Epithelial cell of umbilical artery (primary cell): ENCODE results near the gene CLRN2. TPM values are rescaled to one million over a fixed set of nuclear protein-coding genes. Genes with fewer than 3 reads are reported as not detected.

Source experiments
- total RNA-seq: library from RNA; depleted of rRNA; stranded (reverse); fragments of >200 nt; gene quantifications from 2 replicates; pipeline ENCODE4 v1.2.3, GENCODE V29; 2014

The CLRN2 gene
- total RNA-seq, result not detected in 2 replicates

GRCh38 chr4:17514865-17515264, at the start of gene CLRN2:
TSS of gene CLRN2 (plus strand) at chr4:17515165. CDS start at chr4:17515267, 102 bp downstream.

DNA sequence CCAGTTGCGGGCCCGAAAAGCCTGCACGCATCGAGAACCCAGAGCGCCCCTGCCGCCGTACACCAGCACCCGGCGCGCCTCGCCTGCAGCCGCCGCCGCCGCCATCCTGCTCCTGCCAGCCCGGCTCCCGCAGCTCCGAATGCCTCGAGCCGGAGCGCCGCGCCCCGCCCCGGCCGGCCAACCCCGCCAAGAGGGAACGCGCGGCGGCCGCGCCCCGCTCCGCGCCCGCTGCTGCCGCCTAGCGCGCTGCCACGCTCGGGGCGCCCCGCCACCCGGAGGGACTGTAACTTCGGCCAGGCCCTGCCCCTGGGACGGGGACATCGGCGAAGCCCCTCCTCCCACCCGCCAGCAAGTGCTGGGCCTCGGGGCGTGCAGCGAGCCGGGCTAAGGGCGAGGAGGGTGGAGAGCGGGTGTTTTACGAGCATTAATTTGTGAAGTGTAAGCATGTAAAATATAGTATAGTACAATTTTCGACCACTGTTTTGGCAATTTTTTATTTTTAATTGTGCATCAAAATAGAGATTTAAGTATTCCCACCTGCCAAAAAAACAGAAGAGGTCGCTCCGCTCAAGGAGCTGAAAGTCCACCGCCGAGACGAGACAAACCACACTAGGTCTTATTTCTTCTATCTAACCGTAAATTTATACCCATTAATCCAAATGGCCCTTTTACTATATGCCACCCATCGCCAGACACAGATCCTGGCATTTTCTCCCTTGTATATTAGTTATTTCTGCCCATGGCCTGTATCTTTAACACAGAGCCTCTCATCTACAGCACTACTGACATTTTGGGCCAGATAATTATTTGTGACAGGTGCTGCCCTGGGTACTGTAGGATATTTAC, 2.8 kb upstream of the CLRN2 start, which contains the start of gene QDPR:
Gene QDPR (minus strand): TSS at position 141 of the 846 bp plus-strand sequence. CDS start 36 bp downstream, at position 105.

Other genes starting within 250 kb of the CLRN2 start
- gene QDPR, start 3.1 kb upstream of the CLRN2 start, total RNA-seq, result 16.6 and 50.3 TPM in 2 replicates
- 159 and 547 TPM in 2 replicates for gene LAP3, start 62.0 kb downstream of the CLRN2 start, total RNA-seq
- gene MED28, start 99.5 kb downstream of the CLRN2 start, total RNA-seq, result 8.8 and 17.9 TPM in 2 replicates